A549 (cell line): ENCODE data around the gene SASH1. TPM values are rescaled to one million over a fixed set of nuclear protein-coding genes. Genes with fewer than 3 reads are reported as not detected.
"Not testable (repeated sequence)": the region's sequence is repeated elsewhere in the genome, so short reads cannot be mapped to it uniquely, and the experiment has no call there.

Experiments used
- ATAC-seq, 2 experiments: fragments of 200-7000 bp in 1 of 2; fragments of >200 bp in 1 of 2; cut with Nextera tagmentation in 1 of 2; cut with Tn5 transposase in 1 of 2; 3 replicates each; pipeline versions ENCODE4 v1.8.0 to v1.9.1; 2018 to 2020; ENCODE audit warnings: mild to moderate bottlenecking in 1 of 2, moderate library complexity in 1 of 2
- CTCF ChIA-PET: fragments of 300-600 bp; sonication (Branson Sonifier 250); formaldehyde crosslinking; extraction: SDS; loops from one replicate; lab custom pipeline; 2021; ENCODE audit warnings: antibody characterized with exemption, inconsistent platforms; lab: Yijun Ruan, JAX
- POLR2A ChIA-PET: fragments of 350-600 bp; formaldehyde crosslinking; extraction: SDS; loops from one replicate; lab custom pipeline; 2021; ENCODE audit warnings: antibody characterized with exemption, inconsistent platforms; lab: Yijun Ruan, JAX
- DNase-seq, 2 experiments: peaks; one replicate each; pipeline versions ENCODE4 v3.0.0 to v3.0.0-alpha.2; 2011 to 2016; ENCODE audit warnings: low read depth in 1 of 2, low spot score in 1 of 2
- FAIRE-seq: peaks from 2 replicates; lab custom pipeline; 2011; peaks lifted over from hg19 to GRCh38; lab: Jason Lieb, UNC
- H3K27ac ChIP-seq, 2 experiments: fragments of >200 bp; sonication (Bioruptor Twin); formaldehyde crosslinking; 3 replicates each; pipeline ENCODE4 v1.5.1; 2016 to 2017
- H3K4me1 ChIP-seq: fragments of >200 bp; sonication (Bioruptor Twin); formaldehyde crosslinking; 3 replicates; pipeline ENCODE4 v1.6.1; 2016
- H3K4me2 ChIP-seq: fragments of >200 bp; sonication (Bioruptor Twin); formaldehyde crosslinking; 3 replicates; pipeline ENCODE4 v1.6.1; 2016
- H3K4me3 ChIP-seq: fragments of >200 bp; sonication (Bioruptor Twin); formaldehyde crosslinking; 3 replicates; pipeline ENCODE4 v1.5.1; 2016
- H3K9me3 ChIP-seq: fragments of >200 bp; sonication (Bioruptor Twin); formaldehyde crosslinking; 3 replicates; pipeline ENCODE4 v1.6.1; 2016
- BHLHE40 ChIP-seq: IDR thresholded peaks from 2 replicates; pipeline ENCODE4 v1.6.1; 2012; ENCODE audit warnings: low read depth, low read length, inconsistent platforms
- CBX8 ChIP-seq: fragments of 200-600 bp; sonication (generic); IDR thresholded peaks from 2 replicates; pipeline ENCODE4 v1.6.1; 2016
- CEBPB ChIP-seq, 2 experiments: fragments of >200 bp in 1 of 2; sonication (Bioruptor Twin) in 1 of 2; formaldehyde crosslinking in 1 of 2; IDR thresholded peaks; 2 replicates each; pipeline ENCODE4 v1.6.1; 2012 to 2016
- CHD4 ChIP-seq: fragments of 200-600 bp; sonication (generic); IDR thresholded peaks from 2 replicates; pipeline ENCODE4 v1.6.1; 2016; ENCODE audit warnings: antibody characterized with exemption, mild to moderate bottlenecking, borderline replicate concordance
- CTCF ChIP-seq: fragments of >200 bp; sonication (Bioruptor Twin); formaldehyde crosslinking; IDR thresholded peaks from 3 replicates; pipeline ENCODE4 v1.5.1; 2016
- EHMT2 ChIP-seq: fragments of 200-600 bp; sonication (generic); IDR thresholded peaks from 2 replicates; pipeline ENCODE4 v1.6.1; 2016; ENCODE audit warnings: antibody characterized with exemption, low read depth, mild to moderate bottlenecking, moderate library complexity
- HEYL ChIP-seq: fragments of 250-450 bp; sonication (Bioruptor Pico); IDR thresholded peaks from 2 replicates; pipeline ENCODE4 v1.8.0; 2021; ENCODE audit warnings: mild to moderate bottlenecking, moderate library complexity
- HMGXB4 ChIP-seq: fragments of 250-450 bp; sonication (Bioruptor Pico); IDR thresholded peaks from 2 replicates; pipeline ENCODE4 v1.5.0; 2021; ENCODE audit warnings: mild to moderate bottlenecking, moderate library complexity, borderline replicate concordance
- HOXB5 ChIP-seq: fragments of 250-450 bp; sonication (Bioruptor Pico); IDR thresholded peaks from 2 replicates; pipeline ENCODE4 v1.5.0; 2020; ENCODE audit warnings: mild to moderate bottlenecking, moderate library complexity
- KDM1A ChIP-seq: fragments of 200-600 bp; sonication (generic); IDR thresholded peaks from 2 replicates; pipeline ENCODE4 v1.6.1; 2016; ENCODE audit warnings: low read depth, mild to moderate bottlenecking
- MAFK ChIP-seq: fragments of 450-650 bp; IDR thresholded peaks from 2 replicates; pipeline ENCODE4 v1.6.1; 2014; ENCODE audit not compliant: partially characterized antibody
- POLR2A ChIP-seq: IDR thresholded peaks from 2 replicates; pipeline ENCODE4 v1.6.1; 2012; ENCODE audit warnings: mild to moderate bottlenecking, low read length
- REST ChIP-seq: fragments of 200-600 bp; sonication (generic); IDR thresholded peaks from 2 replicates; pipeline ENCODE4 v1.6.1; 2016; ENCODE audit warnings: antibody characterized with exemption, mild to moderate bottlenecking, moderate library complexity
- RFX5 ChIP-seq: fragments of 450-650 bp; IDR thresholded peaks from 2 replicates; pipeline ENCODE4 v1.7.1; 2014; ENCODE audit warnings: antibody characterized with exemption, mild to moderate bottlenecking, moderate library complexity
- SREBF2 ChIP-seq: fragments of 450-650 bp; IDR thresholded peaks from 2 replicates; pipeline ENCODE4 v1.6.1; 2014; ENCODE audit warnings: mild to moderate bottlenecking, moderate library complexity
- ZC3H11A ChIP-seq: fragments of 450-650 bp; IDR thresholded peaks from 2 replicates; pipeline ENCODE4 v1.6.1; 2014; ENCODE audit warnings: antibody characterized with exemption, mild to moderate bottlenecking
- ZNF302 ChIP-seq: fragments of 250-450 bp; sonication (Bioruptor Pico); IDR thresholded peaks from 2 replicates; pipeline ENCODE4 v1.9.0; 2021; ENCODE audit warnings: inconsistent platforms, mild to moderate bottlenecking, moderate library complexity
- ZSCAN20 ChIP-seq: fragments of 250-450 bp; sonication (Bioruptor Pico); IDR thresholded peaks from 2 replicates; pipeline ENCODE4 v1.8.0; 2022; ENCODE audit warnings: mild to moderate bottlenecking, moderate library complexity
- WGBS: methylation state at CpG from one replicate; pipeline ENCODE4 v1.1.6; 2017; ENCODE audit errors: missing lambda C conversion rate; 5-methylcytosine and 5-hydroxymethylcytosine counted together
- polyA plus RNA-seq, 4 experiments: library from polyadenylated mRNA; depleted of rRNA in 3 of 4; stranded (reverse); fragments of >200 nt; fragmentation: RNase III in 1 of 4; extraction: RNeasy Plus Mini Kit Qiagen cat#74134 plus additional on column Dnase treatment in 1 of 4; gene quantifications; 2 replicates in 3 of 4; 3 replicates in 1 of 4; pipeline ENCODE4 v1.2.3, GENCODE V29; 2011 to 2017
- TF ChIP-seq, protein P1 (sequence below): fragments of >200 bp; sonication (Bioruptor Twin); formaldehyde crosslinking; IDR thresholded peaks from 3 replicates; pipeline ENCODE4 v1.6.1; 2016

The SASH1 gene
- polyA plus RNA-seq, 2 of the 4 experiments (the other 2 are of a cell fraction) = 2.5 to 3.0 TPM

GRCh38 chr6:148392127-148392526, 49.5 kb downstream of the SASH1 start:
- CTCF ChIA-PET = not testable (repeated sequence)

GRCh38 chr6:148392671-148393070, 50.0 kb downstream of the SASH1 start:
- FAIRE-seq = no peak
- 0 out of 3 replicates have a peak, but pooled peaks cover 4% of the 10 kb centered on the region for H3K4me1 ChIP-seq
- ChIA-PET POLR2A (no interaction called here), CTCF (no interaction called here)
- no peak overlapping the region for H3K4me3 ChIP-seq
- 84% methylated on average over 3 of the region's 3 CpGs for WGBS
- no peak for TF ChIP-seq KDM1A
- no peak for TF ChIP-seq RFX5
- no peak for TF ChIP-seq CEBPB (IDR thresholded peaks at IDR 0.05)
- no peak for TF ChIP-seq REST
- TF ChIP-seq ZNF302 (CRISPR knock-in tag) = no peak
- no peak for TF ChIP-seq CHD4
- no peak overlapping the region for H3K4me2 ChIP-seq
- H3K9me3 ChIP-seq = no peaks in the 10 kb centered on the region
- no peak for DNase-seq
- H3K27ac ChIP-seq = no peak overlapping the region
- ATAC-seq = no peak

More at GRCh38 chr6:148392127-148392526, 49.5 kb downstream of the SASH1 start:
- H3K4me2 ChIP-seq, ATAC-seq, H3K27ac ChIP-seq, FAIRE-seq, DNase-seq, H3K9me3 ChIP-seq, H3K4me1 ChIP-seq, H3K4me3 ChIP-seq, POLR2A ChIA-PET: not testable (repeated sequence)
- peak; percentile 58 for TF ChIP-seq MAFK
- WGBS = 97% methylated on average over 8 of the region's 8 CpGs

DNA sequence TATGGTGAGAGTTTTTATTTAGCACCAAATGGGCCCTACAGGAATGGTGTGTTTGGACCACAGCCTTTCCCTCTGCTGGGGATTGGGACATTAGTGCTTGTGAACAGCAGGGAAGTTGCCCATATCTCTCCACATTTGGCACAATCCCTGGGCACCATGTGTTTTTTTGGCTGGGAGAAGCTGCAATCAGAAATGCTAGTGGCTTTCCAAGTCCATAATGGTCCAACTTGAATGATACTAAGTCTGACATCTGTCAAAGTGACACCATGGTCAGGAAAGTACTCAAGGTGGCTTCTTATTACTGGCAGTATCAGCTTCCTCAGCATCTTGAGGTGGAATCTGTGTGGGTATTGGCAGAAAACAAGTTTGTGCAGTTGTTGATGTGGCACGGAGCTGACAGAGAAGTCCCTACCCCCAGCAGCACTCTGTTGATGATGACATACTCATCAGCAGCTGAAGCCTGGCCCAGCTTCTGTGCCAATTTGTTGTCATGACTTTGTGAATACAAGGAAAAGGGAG, 53.0 kb downstream of the SASH1 start:
- Histone ChIP-seq H3K4me1 (0 out of 3 replicates have a peak, but pooled peaks cover 4% of the 10 kb centered on the region), H3K9me3 (no peaks in the 10 kb centered on the region), H3K4me2 (no peak overlapping the region), H3K4me3 (no peak overlapping the region), H3K27ac (no peak overlapping the region)
- ATAC-seq (no peak), DNase-seq (no peak), FAIRE-seq (no peak)
- ChIA-PET POLR2A (no interaction called here), CTCF (no interaction called here)
- TF ChIP-seq ZSCAN20 (CRISPR knock-in tag) (no peak), POLR2A (no peak), HEYL (CRISPR knock-in tag) (no peak), EHMT2 (no peak)
- WGBS = 71% methylated on average over 1 of the region's 1 CpG

GRCh38 chr6:148396411-148396810, 53.8 kb downstream of the SASH1 start:
- H3K4me2 ChIP-seq = no peak overlapping the region
- no peaks in the 10 kb centered on the region for H3K9me3 ChIP-seq
- DNase-seq (no peak), FAIRE-seq (no peak), ATAC-seq (no peak)
- POLR2A ChIA-PET = no interaction called here
- 85% methylated on average over 2 of the region's 2 CpGs for WGBS
- 0 out of 3 replicates have a peak, but pooled peaks cover 4% of the 10 kb centered on the region for H3K4me1 ChIP-seq
- no peak overlapping the region for H3K4me3 ChIP-seq
- TF ChIP-seq ZNF302 (CRISPR knock-in tag) (no peak), BHLHE40 (no peak), ZC3H11A (no peak), SREBF2 (no peak), HOXB5 (CRISPR knock-in tag) (no peak), HMGXB4 (CRISPR knock-in tag) (no peak), CTCF (no peak), CEBPB (IDR thresholded peaks at IDR 0.05) (no peak), CBX8 (no peak)
- TF ChIP-seq, protein P1, sequence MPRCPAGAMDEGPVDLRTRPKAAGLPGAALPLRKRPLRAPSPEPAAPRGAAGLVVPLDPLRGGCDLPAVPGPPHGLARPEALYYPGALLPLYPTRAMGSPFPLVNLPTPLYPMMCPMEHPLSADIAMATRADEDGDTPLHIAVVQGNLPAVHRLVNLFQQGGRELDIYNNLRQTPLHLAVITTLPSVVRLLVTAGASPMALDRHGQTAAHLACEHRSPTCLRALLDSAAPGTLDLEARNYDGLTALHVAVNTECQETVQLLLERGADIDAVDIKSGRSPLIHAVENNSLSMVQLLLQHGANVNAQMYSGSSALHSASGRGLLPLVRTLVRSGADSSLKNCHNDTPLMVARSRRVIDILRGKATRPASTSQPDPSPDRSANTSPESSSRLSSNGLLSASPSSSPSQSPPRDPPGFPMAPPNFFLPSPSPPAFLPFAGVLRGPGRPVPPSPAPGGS = no peak
- TF ChIP-seq, all 56 proteins: peak for 0
- CTCF ChIA-PET = no interaction called here
- H3K27ac ChIP-seq = no peak overlapping the region
